GM12878 (cell line): ENCODE data around the gene TCIRG1. TPM values are rescaled to one million over a fixed set of nuclear protein-coding genes. Genes with fewer than 3 reads are reported as not detected.

ENCODE experiments used
- ATAC-seq: fragments of 200-7000 bp; cut with Tn5 transposase; 3 replicates; pipeline ENCODE4 v1.9.1; 2020; ENCODE audit warnings: mild to moderate bottlenecking, moderate library complexity
- BruUV-seq: library from RNA; stranded (reverse); fragments of 400-500 nt; replicated peaks from 2 replicates; lab custom pipeline; 2021; lab: Mats Ljungman, UMichigan
- CTCF ChIA-PET: fragments of 300-600 bp; sonication (Branson Sonifier 250); formaldehyde crosslinking; extraction: SDS; loops from one replicate; lab custom pipeline; 2021; ENCODE audit warnings: inconsistent platforms; lab: Yijun Ruan, JAX
- POLR2A ChIA-PET: fragments of 350-600 bp; formaldehyde crosslinking; extraction: SDS; loops from one replicate; lab custom pipeline; 2021; ENCODE audit warnings: inconsistent platforms; lab: Charles Lee
- RAD21 ChIA-PET: fragments of 300-600 bp; sonication (Branson Sonifier 250); formaldehyde crosslinking; loops from one replicate; lab custom pipeline; 2023; ENCODE audit warnings: antibody characterized with exemption; ENCODE audit not compliant: unreplicated experiment; lab: Charles Lee
- SMC1A ChIA-PET: fragments of 300-600 bp; sonication (Branson Sonifier 250); formaldehyde crosslinking; loops from one replicate; lab custom pipeline; 2023; ENCODE audit not compliant: unreplicated experiment, uncharacterized antibody; lab: Charles Lee
- DNase-seq: peaks from one replicate; pipeline ENCODE4 v3.0.0-alpha.2; 2011; ENCODE audit warnings: low read depth, low spot score
- FAIRE-seq: peaks from 3 replicates; lab custom pipeline; 2011; peaks lifted over from hg19 to GRCh38; lab: Jason Lieb, UNC
- H2AFZ ChIP-seq: 2 replicates; pipeline ENCODE4 v1.6.0; 2011; ENCODE audit warnings: low read depth, low read length, control low read depth; ENCODE audit not compliant: control insufficient read depth
- H3K27ac ChIP-seq: 2 replicates; pipeline ENCODE4 v1.5.1; 2011; ENCODE audit warnings: control low read depth; ENCODE audit not compliant: control insufficient read depth, insufficient read depth
- H3K27me3 ChIP-seq, 2 experiments: replicated peaks in 1 of 2; 2 replicates each; pipeline versions ENCODE4 v1.6.0 to v1.6.1; 2011; ENCODE audit warnings: low read length in 1 of 2; ENCODE audit not compliant: control insufficient read depth in 2 of 2, insufficient read depth in 2 of 2
- H3K36me3 ChIP-seq, 2 experiments: 2 replicates each; pipeline ENCODE4 v1.5.1; 2011; ENCODE audit warnings: low read length in 1 of 2; ENCODE audit not compliant: control insufficient read depth in 2 of 2, insufficient read depth in 2 of 2
- H3K4me1 ChIP-seq: 2 replicates; pipeline ENCODE4 v1.6.1; 2011; ENCODE audit warnings: mild to moderate bottlenecking, low read length, moderate library complexity, mixed read lengths; ENCODE audit not compliant: control insufficient read depth, insufficient read depth
- H3K4me2 ChIP-seq: 2 replicates; pipeline ENCODE4 v1.6.0; 2011; ENCODE audit warnings: control low read depth; ENCODE audit not compliant: control insufficient read depth, insufficient read depth
- H3K4me3 ChIP-seq: fragments of 200-600 bp; sonication (generic); 2 replicates; pipeline ENCODE4 v1.5.1; 2016
- H3K79me2 ChIP-seq: 2 replicates; pipeline ENCODE4 v1.6.0; 2011; ENCODE audit warnings: low read length; ENCODE audit not compliant: control insufficient read depth, insufficient read depth
- H3K9ac ChIP-seq: 2 replicates; pipeline ENCODE4 v1.8.0; 2011; ENCODE audit warnings: low read length, control low read depth, mixed read lengths; ENCODE audit not compliant: control insufficient read depth, insufficient read depth
- H3K9me3 ChIP-seq: replicated peaks from 3 replicates; pipeline ENCODE4 v1.5.1; 2011; ENCODE audit warnings: mild to moderate bottlenecking, low read length; ENCODE audit not compliant: control insufficient read depth, insufficient read depth
- H4K20me1 ChIP-seq: 2 replicates; pipeline ENCODE4 v1.6.0; 2011; ENCODE audit not compliant: control insufficient read depth, insufficient read depth
- ATF7 ChIP-seq: fragments of 450-650 bp; IDR thresholded peaks from 2 replicates; pipeline ENCODE4 v1.6.1; 2016; ENCODE audit warnings: low read depth, mild to moderate bottlenecking
- CHD2 ChIP-seq: IDR thresholded peaks from 2 replicates; pipeline ENCODE4 v1.6.1; 2011; ENCODE audit warnings: low read depth, low read length, improper control_type of control experiment, borderline replicate concordance
- EGR1 ChIP-seq, 2 experiments: IDR thresholded peaks; 1 replicate in 1 of 2; 2 replicates in 1 of 2; pipeline ENCODE4 v1.6.1; 2011 to 2012; ENCODE audit warnings: low read depth in 2 of 2, low read length in 2 of 2, borderline replicate concordance in 1 of 2, mild to moderate bottlenecking in 1 of 2, moderate library complexity in 1 of 2
- GABPA ChIP-seq: IDR thresholded peaks from 2 replicates; pipeline ENCODE4 v1.6.1; 2014; ENCODE audit warnings: antibody characterized with exemption, low read depth, mild to moderate bottlenecking, inconsistent platforms
- HCFC1 ChIP-seq: fragments of 150-350 bp; IDR thresholded peaks from 2 replicates; pipeline ENCODE4 v1.6.1; 2014; ENCODE audit warnings: low read length
- HDAC6 ChIP-seq: fragments of 200-600 bp; sonication (generic); IDR thresholded peaks from one replicate; pipeline ENCODE4 v1.8.0; 2017; ENCODE audit warnings: antibody characterized with exemption; ENCODE audit not compliant: unreplicated experiment
- IKZF2 ChIP-seq, 2 experiments: fragments of 450-650 bp; IDR thresholded peaks; 2 replicates each; pipeline ENCODE4 v1.6.1; 2017; ENCODE audit warnings: mild to moderate bottlenecking in 2 of 2, moderate library complexity in 2 of 2
- JUND ChIP-seq: IDR thresholded peaks from 2 replicates; pipeline ENCODE4 v1.6.1; 2012; ENCODE audit warnings: low read depth, mild to moderate bottlenecking, low read length, improper control_type of control experiment, moderate library complexity
- RAD21 ChIP-seq: IDR thresholded peaks from 2 replicates; pipeline ENCODE4 v1.6.1; 2011; ENCODE audit warnings: mild to moderate bottlenecking, low read depth, low read length, moderate library complexity; ENCODE audit not compliant: insufficient read depth
- RCOR1 ChIP-seq: conservative IDR thresholded peaks from 2 replicates; pipeline ENCODE4 v1.6.1; 2012; ENCODE audit warnings: low read depth, low read length, improper control_type of control experiment
- ZNF622 ChIP-seq: fragments of 450-650 bp; IDR thresholded peaks from 2 replicates; pipeline ENCODE4 v1.6.1; 2017; ENCODE audit warnings: mild to moderate bottlenecking, inconsistent platforms
- WGBS: methylation state at CpG from one replicate; pipeline ENCODE4 v1.1.6; 2016; ENCODE audit warnings: low lambda C conversion rate; ENCODE audit not compliant: insufficient replicate concordance, insufficient coverage; ENCODE audit errors: missing lambda C conversion rate; 5-methylcytosine and 5-hydroxymethylcytosine counted together
- in situ Hi-C: fragments of 300-500 bp; cut with MboI; formaldehyde crosslinking; loops from 9 replicates; pipeline ENCODE4 v1.14.3; 2018; ENCODE audit warnings: mixed read lengths
- intact Hi-C: fragments of 100-400 bp; cut with micrococcal nuclease; formaldehyde crosslinking; loops from one replicate; pipeline ENCODE4 v1.14.2; 2022; ENCODE audit not compliant: unreplicated experiment
- polyA plus RNA-seq, 11 experiments: library from polyadenylated mRNA; depleted of rRNA in 4 of 11; unstranded in 6 of 11; stranded (reverse) in 5 of 11; fragments of >200 nt; fragmentation: Nextera tagmentation in 4 of 11; fragmentation: Illumina TruSeq in 1 of 11; extraction: Ambion mirVana in 4 of 11; extraction: Trizol in 1 of 11; gene quantifications; 1 replicate in 1 of 11; 2 replicates in 10 of 11; pipeline versions ENCODE4 v1.2.1 to v1.2.3, GENCODE V29; 2011 to 2016; ENCODE audit warnings: inconsistent platforms in 2 of 11, missing spikeins in 2 of 11, low read depth in 1 of 11
- total RNA-seq, 4 experiments: library from RNA; depleted of rRNA in 3 of 4; stranded (reverse); fragments of >200 nt in 3 of 4; fragmentation: Illumina TruSeq in 1 of 4; extraction: Trizol in 1 of 4; gene quantifications; 2 replicates each; pipeline versions ENCODE4 v1.2.1 to v1.2.3, GENCODE V29; 2013 to 2021
- TF ChIP-seq, protein P1 (sequence below): fragments of 450-650 bp; IDR thresholded peaks from 2 replicates; pipeline ENCODE4 v1.6.1; 2016; ENCODE audit warnings: mild to moderate bottlenecking, moderate library complexity, borderline replicate concordance
- TF ChIP-seq, protein P2 (sequence below): fragments of 450-650 bp; conservative IDR thresholded peaks from 2 replicates; pipeline ENCODE4 v1.6.1; 2017; ENCODE audit warnings: mild to moderate bottlenecking, moderate library complexity

TCIRG1 gene
- total and polyA plus RNA-seq, 10 of the 15 experiments (the other 5 are each of a cell fraction or from before 2014, with no cell fraction given), result 0.76 to 218 (median 87.4) TPM

DNA sequence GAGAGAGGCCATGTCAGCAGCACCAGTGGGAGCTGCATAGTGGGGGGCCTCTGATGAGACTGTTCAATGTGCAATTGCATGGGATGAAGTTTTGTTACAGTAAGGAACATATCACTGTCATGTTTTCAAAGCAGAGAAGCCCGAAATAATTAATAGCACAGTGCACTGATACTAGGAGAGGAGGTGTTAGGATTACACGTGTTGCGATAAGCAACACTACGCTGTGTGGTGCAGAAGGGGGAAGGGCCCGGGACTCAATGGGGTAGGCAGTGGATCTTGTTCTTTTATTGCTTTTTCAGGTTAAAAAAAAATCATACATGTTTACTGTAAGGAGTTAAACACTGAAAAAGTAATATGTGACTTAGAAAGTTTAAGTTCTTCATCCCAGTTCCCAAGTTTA, 29.2 kb downstream of the TCIRG1 start (continued):
- no peak for TF ChIP-seq ZNF622

DNA sequence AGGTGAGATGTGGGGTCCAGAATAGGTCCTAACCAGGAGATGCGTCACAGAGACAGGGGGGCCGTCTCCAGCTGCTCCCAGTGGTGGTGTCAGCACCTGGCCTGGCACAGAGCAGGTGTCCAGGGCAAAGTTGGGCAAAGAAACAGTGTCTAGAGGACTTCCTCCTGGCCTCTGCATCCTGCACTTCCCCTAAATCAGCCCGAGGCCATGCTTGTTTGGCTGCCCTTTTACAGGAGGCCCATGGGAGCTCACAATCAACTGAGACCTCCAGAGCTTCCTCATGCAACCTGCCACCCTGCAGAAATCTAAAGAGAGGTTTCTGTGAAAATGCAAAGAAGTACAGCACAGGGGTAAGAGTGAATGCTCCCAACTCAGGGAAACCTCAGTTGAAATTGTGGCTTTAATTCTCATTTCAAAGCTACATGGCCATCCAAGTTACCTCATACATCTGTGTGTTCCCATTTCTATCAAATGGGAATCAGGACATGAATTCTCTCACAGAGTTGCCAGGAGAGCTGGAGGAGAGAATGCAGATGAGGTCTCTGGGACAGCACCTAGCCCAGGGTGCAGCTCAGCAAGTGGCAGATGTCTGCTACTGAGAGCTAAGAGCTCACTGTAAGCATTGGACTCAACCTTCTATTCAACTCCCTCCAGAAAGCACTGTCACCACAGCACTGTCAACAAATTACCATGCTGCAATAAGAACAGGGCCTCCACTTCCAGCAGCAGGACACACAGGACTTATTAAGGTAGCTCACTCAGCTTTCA, 32.6 kb downstream of the TCIRG1 start:
- ATAC-seq (no peak), DNase-seq (no peak), FAIRE-seq (no peak)
- in situ Hi-C loops, result no loop called here
- Histone ChIP-seq H3K27ac (no peak overlapping the region), H4K20me1 (no peaks in the 10 kb centered on the region), H3K79me2 (no peaks in the 10 kb centered on the region), H3K4me2 (no peak overlapping the region), H3K9ac (no peak overlapping the region), H3K4me1 (no peaks in the 10 kb centered on the region), H2AFZ (no peak overlapping the region), H3K27me3 (no peaks in the 10 kb centered on the region), H3K36me3 (peaks cover 20 to 34% of the 10 kb centered on the region in 2 experiments; a peak in 3 of 4 replicates), H3K9me3 (no peaks in the 10 kb centered on the region), H3K4me3 (no peak overlapping the region)
- BruUV-seq, result no TSS peak
- WGBS, result 55% methylated on average over 3 of the region's 3 CpGs
- ChIA-PET RAD21 (no interaction called here), SMC1A (interaction anchor here (1.2 to 1.8 kb wide), 3 partner anchors 11 to 25 kb away, joined by 3 to 7 read pairs (median 4); no protein-coding TSS in a partner anchor), CTCF (no interaction called here), POLR2A (interaction anchor here (1.0 kb wide), 1 partner anchor 13 kb away, joined by 3 read pairs; no protein-coding TSS in a partner anchor)
- intact Hi-C loops, result no loop called here
- TF ChIP-seq HCFC1 (no peak), IKZF2 (IDR thresholded peaks at IDR 0.05) (no peak), ATF7 (no peak), RCOR1 (no peak), EGR1 (IDR thresholded peaks at IDR 0.05; ENCODE audit: borderline replicate concordance in 1 of 2, low read depth in 2 of 2, low read length in 2 of 2) (no peak), JUND (no peak), RAD21 (no peak), HDAC6 (no peak), CHD2 (no peak), GABPA (no peak)
- TF ChIP-seq, protein P1, sequence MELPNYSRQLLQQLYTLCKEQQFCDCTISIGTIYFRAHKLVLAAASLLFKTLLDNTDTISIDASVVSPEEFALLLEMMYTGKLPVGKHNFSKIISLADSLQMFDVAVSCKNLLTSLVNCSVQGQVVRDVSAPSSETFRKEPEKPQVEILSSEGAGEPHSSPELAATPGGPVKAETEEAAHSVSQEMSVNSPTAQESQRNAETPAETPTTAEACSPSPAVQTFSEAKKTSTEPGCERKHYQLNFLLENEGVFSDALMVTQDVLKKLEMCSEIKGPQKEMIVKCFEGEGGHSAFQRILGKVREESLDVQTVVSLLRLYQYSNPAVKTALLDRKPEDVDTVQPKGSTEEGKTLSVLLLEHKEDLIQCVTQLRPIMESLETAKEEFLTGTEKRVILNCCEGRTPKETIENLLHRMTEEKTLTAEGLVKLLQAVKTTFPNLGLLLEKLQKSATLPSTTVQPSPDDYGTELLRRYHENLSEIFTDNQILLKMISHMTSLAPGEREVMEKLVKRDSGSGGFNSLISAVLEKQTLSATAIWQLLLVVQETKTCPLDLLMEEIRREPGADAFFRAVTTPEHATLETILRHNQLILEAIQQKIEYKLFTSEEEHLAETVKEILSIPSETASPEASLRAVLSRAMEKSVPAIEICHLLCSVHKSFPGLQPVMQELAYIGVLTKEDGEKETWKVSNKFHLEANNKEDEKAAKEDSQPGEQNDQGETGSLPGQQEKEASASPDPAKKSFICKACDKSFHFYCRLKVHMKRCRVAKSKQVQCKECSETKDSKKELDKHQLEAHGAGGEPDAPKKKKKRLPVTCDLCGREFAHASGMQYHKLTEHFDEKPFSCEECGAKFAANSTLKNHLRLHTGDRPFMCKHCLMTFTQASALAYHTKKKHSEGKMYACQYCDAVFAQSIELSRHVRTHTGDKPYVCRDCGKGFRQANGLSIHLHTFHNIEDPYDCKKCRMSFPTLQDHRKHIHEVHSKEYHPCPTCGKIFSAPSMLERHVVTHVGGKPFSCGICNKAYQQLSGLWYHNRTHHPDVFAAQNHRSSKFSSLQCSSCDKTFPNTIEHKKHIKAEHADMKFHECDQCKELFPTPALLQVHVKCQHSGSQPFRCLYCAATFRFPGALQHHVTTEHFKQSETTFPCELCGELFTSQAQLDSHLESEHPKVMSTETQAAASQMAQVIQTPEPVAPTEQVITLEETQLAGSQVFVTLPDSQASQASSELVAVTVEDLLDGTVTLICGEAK, result no peak
- TF ChIP-seq, protein P2, sequence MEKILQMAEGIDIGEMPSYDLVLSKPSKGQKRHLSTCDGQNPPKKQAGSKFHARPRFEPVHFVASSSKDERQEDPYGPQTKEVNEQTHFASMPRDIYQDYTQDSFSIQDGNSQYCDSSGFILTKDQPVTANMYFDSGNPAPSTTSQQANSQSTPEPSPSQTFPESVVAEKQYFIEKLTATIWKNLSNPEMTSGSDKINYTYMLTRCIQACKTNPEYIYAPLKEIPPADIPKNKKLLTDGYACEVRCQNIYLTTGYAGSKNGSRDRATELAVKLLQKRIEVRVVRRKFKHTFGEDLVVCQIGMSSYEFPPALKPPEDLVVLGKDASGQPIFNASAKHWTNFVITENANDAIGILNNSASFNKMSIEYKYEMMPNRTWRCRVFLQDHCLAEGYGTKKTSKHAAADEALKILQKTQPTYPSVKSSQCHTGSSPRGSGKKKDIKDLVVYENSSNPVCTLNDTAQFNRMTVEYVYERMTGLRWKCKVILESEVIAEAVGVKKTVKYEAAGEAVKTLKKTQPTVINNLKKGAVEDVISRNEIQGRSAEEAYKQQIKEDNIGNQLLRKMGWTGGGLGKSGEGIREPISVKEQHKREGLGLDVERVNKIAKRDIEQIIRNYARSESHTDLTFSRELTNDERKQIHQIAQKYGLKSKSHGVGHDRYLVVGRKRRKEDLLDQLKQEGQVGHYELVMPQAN, result no peak
